Esophagus squamous epithelium (tissue), 4 donors: Measurements from ENCODE around the gene ACTN4.
"Not testable (repeated sequence)": the region's sequence is repeated elsewhere in the genome, so short reads cannot be mapped to it uniquely, and the experiment has no call there.

Source experiments
- CTCF ChIP-seq, 6 experiments: fragments of 450-650 bp in 4 of 6; fragments of 200-600 bp in 2 of 6; sonication (generic) in 2 of 6; IDR thresholded peaks; one replicate each; pipeline ENCODE4 v1.5.1; 2016 to 2019; ENCODE audit warnings: antibody characterized with exemption in 6 of 6, mild to moderate bottlenecking in 4 of 6, moderate library complexity in 4 of 6
- POLR2A ChIP-seq, 4 donors: fragments of 450-650 bp; IDR thresholded peaks; one replicate each; pipeline ENCODE4 v1.6.1; 2017; ENCODE audit warnings: antibody characterized with exemption in 4 of 4, mild to moderate bottlenecking in 4 of 4, moderate library complexity in 3 of 4

- TF ChIP-seq POLR2A, CTCF (IDR thresholded peaks at IDR 0.05): not testable (repeated sequence)
These were observed 122.9 kb downstream of the ACTN4 start for GRCh38 chr19:38770228-38770948.
